KMS-11 (cell line): Measurements from ENCODE around the gene SH3TC1.

Experiments
- H2AFZ ChIP-seq: fragments of 200-600 bp; sonication (generic); 2 replicates; pipeline ENCODE4 v1.6.1; 2016; ENCODE audit warnings: antibody characterized with exemption, mixed run types, low read depth
- H3K27ac ChIP-seq: fragments of 200-600 bp; sonication (generic); 2 replicates; pipeline ENCODE4 v1.6.1; 2016; ENCODE audit warnings: mild to moderate bottlenecking, mixed run types
- H3K27me3 ChIP-seq: fragments of 200-600 bp; sonication (generic); 2 replicates; pipeline ENCODE4 v1.6.1; 2017; ENCODE audit warnings: mild to moderate bottlenecking, low read depth, mixed run types, moderate library complexity; ENCODE audit not compliant: insufficient read depth
- H3K36me3 ChIP-seq: fragments of 200-600 bp; sonication (generic); 2 replicates; pipeline ENCODE4 v1.6.1; 2017; ENCODE audit warnings: mild to moderate bottlenecking, mixed run types; ENCODE audit not compliant: insufficient read depth
- H3K4me1 ChIP-seq: fragments of 200-600 bp; sonication (generic); 2 replicates; pipeline ENCODE4 v1.6.1; 2016; ENCODE audit warnings: mild to moderate bottlenecking, low read depth, mixed run types; ENCODE audit not compliant: poor library complexity, severe bottlenecking
- H3K4me2 ChIP-seq: fragments of 200-600 bp; sonication (generic); 2 replicates; pipeline ENCODE4 v1.7.0; 2016; ENCODE audit warnings: mild to moderate bottlenecking, mixed run types
- H3K4me3 ChIP-seq: fragments of 200-600 bp; sonication (generic); IDR thresholded peaks from 2 replicates; pipeline ENCODE4 v1.6.1; 2017; ENCODE audit warnings: low read depth, low read length, mixed read lengths; ENCODE audit not compliant: insufficient read depth
- H3K79me2 ChIP-seq: fragments of 200-600 bp; sonication (generic); 2 replicates; pipeline ENCODE4 v1.6.1; 2016; ENCODE audit warnings: low read depth, mixed run types; ENCODE audit not compliant: insufficient read depth
- H3K9ac ChIP-seq: fragments of 200-600 bp; sonication (generic); 2 replicates; pipeline ENCODE4 v1.6.1; 2016; ENCODE audit warnings: mild to moderate bottlenecking, mixed run types
- H4K20me1 ChIP-seq: fragments of 200-600 bp; sonication (generic); 2 replicates; pipeline ENCODE4 v1.6.1; 2016; ENCODE audit warnings: mild to moderate bottlenecking, mixed run types; ENCODE audit not compliant: insufficient read depth
- CTCF ChIP-seq: fragments of 200-600 bp; sonication (generic); conservative IDR thresholded peaks from 2 replicates; pipeline ENCODE4 v1.6.1; 2017; ENCODE audit warnings: low read depth, mild to moderate bottlenecking, antibody characterized with exemption, low read length, moderate library complexity, mixed read lengths

Gene SH3TC1

GRCh38 chr4:8269535-8270417, 70.7 kb downstream of the SH3TC1 start, which contains the start of gene HTRA3:
TSS of gene HTRA3 (plus strand) at chr4:8269754. CDS start at chr4:8269969, 215 bp downstream.
- Histone ChIP-seq H3K4me1 (no peaks in the 10 kb centered on the region), H3K9ac (no peak within 1 kb of the TSS), H3K4me3 (no peak within 1 kb of the TSS), H3K79me2 (no peaks in the 10 kb centered on the region), H3K36me3 (no peaks in the 10 kb centered on the region), H3K27ac (no peak within 1 kb of the TSS), H3K4me2 (no peak within 1 kb of the TSS), H3K27me3 (no peaks in the 10 kb centered on the region), H4K20me1 (no peaks in the 10 kb centered on the region), H2AFZ (no peak within 1 kb of the TSS)
- TF ChIP-seq CTCF = no peak

GRCh38 chr4:8270418-8270771, 71.3 kb downstream of the SH3TC1 start:
- Histone ChIP-seq H4K20me1 (no peaks in the 10 kb centered on the region), H3K4me3 (no peak overlapping the region), H3K9ac (no peak overlapping the region), H3K27me3 (no peaks in the 10 kb centered on the region), H3K36me3 (no peaks in the 10 kb centered on the region), H3K4me2 (no peak overlapping the region), H3K79me2 (no peaks in the 10 kb centered on the region), H3K4me1 (no peaks in the 10 kb centered on the region), H3K27ac (no peak overlapping the region), H2AFZ (no peak overlapping the region)
- no peak for TF ChIP-seq CTCF

GRCh38 chr4:8270912-8271815, 72.1 kb downstream of the SH3TC1 start:
- Histone ChIP-seq H3K36me3 (no peaks in the 10 kb centered on the region), H3K4me2 (no peak overlapping the region), H3K27me3 (no peaks in the 10 kb centered on the region), H4K20me1 (no peaks in the 10 kb centered on the region), H3K27ac (no peak overlapping the region), H3K9ac (no peak overlapping the region), H3K4me1 (no peaks in the 10 kb centered on the region), H3K79me2 (no peaks in the 10 kb centered on the region), H3K4me3 (no peak overlapping the region), H2AFZ (no peak overlapping the region)
- no peak for TF ChIP-seq CTCF

- Histone ChIP-seq H3K9ac (no peak overlapping the region), H3K36me3 (no peaks in the 10 kb centered on the region), H3K4me3 (no peak overlapping the region), H2AFZ (no peak overlapping the region), H3K4me1 (no peaks in the 10 kb centered on the region), H4K20me1 (no peaks in the 10 kb centered on the region), H3K79me2 (no peaks in the 10 kb centered on the region), H3K27ac (no peak overlapping the region), H3K4me2 (no peak overlapping the region), H3K27me3 (no peaks in the 10 kb centered on the region)
- TF ChIP-seq CTCF = no peak
These were observed 72.7 kb downstream of the SH3TC1 start for GRCh38 chr4:8271821-8272220.
